Midbrain (tissue), 1 donor: Measurements from ENCODE around the gene ZIM2.

ENCODE experiments used
- DNase-seq: peaks from one replicate; lab custom pipeline; 2025; lab: John Stamatoyannopoulos, UW

The ZIM2 gene

DNA sequence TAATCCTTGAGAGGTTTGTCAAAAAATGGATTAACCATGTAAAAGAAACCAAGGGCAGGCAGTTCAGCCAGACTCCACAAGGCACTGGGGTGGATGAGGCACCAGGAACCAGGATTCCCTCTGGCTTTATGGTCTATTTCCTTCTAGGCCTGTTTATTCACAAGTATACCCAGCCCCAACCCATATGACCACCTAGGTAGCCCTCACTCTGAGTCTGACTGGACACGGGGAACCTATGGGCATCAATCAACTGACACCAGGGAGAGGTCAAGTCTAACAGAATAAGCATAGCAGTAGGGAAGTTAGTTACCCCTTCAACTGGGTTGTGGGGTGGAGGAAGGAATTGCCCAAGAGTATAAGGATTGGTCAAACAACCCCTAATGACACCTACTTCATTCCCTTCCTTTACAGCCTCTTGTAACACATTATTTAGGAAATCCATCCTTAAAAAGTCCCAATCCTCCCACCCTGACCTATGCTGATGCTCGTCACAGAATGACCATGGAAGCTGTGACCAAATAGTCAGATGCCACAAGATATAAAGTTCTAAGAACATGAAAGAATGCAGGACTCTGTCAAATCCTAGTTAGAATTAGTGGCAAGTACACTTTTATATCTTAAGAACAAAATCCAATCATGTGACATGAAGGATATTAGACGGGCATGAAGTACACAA, 31.7 kb downstream of the ZIM2 start:
- no peak for DNase-seq

DNA sequence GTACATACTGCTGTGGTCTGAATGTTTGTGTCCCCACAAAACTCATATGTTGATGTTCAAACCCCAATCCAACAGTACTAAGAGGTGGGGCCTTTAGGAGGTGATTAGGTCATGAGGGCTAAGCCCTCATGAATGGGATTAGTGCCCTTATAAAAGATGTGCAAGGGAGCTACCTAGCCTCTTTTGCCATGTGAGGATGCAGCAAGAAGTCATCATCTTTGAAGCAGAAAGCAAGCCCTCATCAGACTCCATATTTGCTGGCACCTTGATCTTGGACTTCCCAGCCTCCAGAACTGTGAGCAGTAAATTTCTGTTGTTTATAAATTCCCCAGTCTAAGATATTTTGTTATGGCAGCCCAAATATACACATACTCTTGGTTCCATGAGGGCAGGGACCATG, 33.9 kb downstream of the ZIM2 start:
- no peak for DNase-seq

- DNase-seq = no peak
These were observed 62.2 kb downstream of the ZIM2 start for GRCh38 chr19:56778351-56778750.

DNA sequence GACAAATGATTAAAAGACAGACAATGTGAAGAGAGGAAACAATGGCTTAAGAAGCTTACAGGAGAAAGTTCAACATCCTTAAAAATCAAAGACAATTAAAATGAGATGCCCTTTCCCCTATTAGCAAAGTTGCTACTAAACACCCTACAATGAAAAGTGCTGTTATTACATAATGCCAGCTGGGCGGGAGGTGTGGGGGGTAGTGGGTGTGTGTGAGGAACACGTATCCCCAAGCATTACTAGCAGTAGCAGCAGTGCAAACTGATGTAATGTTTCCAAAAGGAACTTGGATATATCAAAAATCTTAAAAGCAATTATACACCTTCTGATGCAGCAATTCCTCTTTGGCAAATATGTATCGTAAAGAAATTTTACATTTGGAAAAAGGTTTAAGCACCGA, 70.9 kb downstream of the ZIM2 start:
- DNase-seq = no peak

- peak; percentile 86 for DNase-seq
These were observed 75.4 kb downstream of the ZIM2 start for GRCh38 chr19:56765137-56765536.

GRCh38 chr19:56764196-56764695, 76.3 kb downstream of the ZIM2 start:
- DNase-seq = no peak

DNA sequence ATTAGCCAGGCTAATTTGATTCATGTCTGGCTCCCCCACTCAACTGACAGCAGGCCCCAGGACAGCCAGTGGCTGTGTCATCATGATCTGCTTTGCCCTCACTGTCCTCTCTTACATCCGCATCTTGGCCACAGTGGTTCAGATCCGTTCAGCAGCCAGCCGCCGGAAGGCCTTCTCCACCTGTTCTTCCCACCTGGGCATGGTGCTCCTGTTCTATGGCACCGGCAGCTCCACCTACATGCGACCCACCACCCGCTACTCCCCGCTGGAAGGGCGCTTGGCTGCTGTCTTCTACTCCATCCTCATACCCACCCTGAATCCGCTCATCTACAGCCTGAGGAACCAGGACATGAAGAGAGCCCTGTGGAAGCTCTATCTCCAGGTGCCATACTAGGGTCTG, 79.7 kb downstream of the ZIM2 start:
- no peak for DNase-seq

GRCh38 chr19:56759531-56759930, 81.0 kb downstream of the ZIM2 start:
- DNase-seq = no peak

GRCh38 chr19:56751078-56751489, 89.4 kb downstream of the ZIM2 start:
- peak; percentile 82 for DNase-seq

DNA sequence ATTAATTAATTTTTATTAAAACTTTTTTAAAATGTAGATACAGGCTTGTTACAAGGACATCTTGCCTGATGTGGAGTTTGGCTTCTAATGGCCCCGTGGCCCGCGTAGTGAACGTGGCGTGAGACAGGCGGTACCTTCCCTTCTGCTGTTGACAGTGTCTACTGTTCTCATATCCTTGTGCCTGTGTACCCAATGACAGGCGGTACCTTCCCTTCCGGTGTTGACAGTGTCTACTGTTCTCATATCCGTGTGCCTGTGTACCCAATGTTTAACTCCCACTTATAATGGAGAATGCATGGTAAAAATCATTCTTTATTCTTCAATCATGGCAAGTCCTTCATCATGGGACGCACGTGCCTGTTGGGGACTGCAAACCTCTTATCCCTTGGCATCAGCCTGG, 89.9 kb downstream of the ZIM2 start:
- DNase-seq = peak; percentile 45

- peak; percentile 61 for DNase-seq
These were observed 92.1 kb downstream of the ZIM2 start for GRCh38 chr19:56748378-56748777.

DNA sequence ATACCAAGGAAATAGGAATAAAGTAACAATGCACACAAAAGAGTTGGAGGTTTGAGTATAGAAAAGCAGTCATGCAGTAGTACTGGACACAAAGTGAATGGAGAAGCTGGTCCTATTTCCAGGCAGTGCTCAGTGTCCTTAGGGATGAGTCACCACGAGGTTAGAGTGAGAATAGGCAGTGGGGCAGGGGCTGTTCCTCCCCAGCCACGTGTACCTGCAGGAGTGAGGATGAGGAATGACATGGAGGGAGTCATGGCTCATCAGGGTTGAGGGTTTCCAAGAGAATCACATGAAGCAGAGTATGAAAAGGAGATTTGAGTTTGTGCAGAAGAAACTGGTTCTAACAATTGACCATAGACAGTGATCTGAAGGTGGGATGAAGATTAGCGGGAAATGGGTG, 94.2 kb downstream of the ZIM2 start:
- DNase-seq = no peak

DNA sequence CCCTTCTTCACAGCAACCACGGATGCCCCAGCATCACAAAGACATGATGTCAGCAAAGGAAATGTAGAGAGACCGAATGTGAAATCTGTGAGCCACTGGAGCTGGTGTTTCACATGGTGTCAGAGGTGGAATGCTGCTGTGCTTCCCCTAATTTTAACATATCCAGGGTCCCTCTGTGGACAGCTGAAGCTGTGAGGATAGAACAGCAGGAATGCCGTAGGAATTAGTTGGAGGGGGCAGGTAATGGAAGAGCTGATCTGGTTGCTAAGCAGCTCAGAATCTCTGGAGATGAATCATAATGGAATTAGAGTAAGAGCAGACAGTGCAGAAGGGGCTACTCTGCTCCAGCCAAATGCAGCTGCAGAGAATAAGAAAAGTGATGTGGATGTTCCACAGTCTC, 100.0 kb downstream of the ZIM2 start:
- DNase-seq = no peak

DNA sequence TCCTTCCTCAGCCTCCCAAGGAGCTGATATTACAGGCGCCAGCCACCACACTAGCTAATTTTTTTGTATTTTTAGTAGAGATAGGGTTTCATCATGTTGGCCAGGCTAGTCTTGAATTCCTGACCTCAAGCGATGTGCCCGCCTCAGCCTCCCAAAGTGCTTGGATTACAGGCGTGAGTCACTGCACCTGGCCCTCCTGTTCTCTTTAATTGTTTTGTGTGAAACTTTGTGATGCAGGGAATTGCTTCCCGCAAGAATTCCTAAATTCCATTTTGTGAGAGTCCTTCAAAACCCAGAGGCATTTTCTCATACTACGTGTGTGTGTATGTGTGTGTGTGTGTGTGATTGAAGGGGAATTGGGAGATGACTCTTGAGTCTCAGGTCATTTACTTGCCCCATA, 104.0 kb downstream of the ZIM2 start:
- DNase-seq = no peak

- DNase-seq = no peak
These were observed 107.5 kb downstream of the ZIM2 start for GRCh38 chr19:56732976-56733375.

- DNase-seq = peak; percentile 30
These were observed 112.8 kb downstream of the ZIM2 start for GRCh38 chr19:56727677-56728076.

DNA sequence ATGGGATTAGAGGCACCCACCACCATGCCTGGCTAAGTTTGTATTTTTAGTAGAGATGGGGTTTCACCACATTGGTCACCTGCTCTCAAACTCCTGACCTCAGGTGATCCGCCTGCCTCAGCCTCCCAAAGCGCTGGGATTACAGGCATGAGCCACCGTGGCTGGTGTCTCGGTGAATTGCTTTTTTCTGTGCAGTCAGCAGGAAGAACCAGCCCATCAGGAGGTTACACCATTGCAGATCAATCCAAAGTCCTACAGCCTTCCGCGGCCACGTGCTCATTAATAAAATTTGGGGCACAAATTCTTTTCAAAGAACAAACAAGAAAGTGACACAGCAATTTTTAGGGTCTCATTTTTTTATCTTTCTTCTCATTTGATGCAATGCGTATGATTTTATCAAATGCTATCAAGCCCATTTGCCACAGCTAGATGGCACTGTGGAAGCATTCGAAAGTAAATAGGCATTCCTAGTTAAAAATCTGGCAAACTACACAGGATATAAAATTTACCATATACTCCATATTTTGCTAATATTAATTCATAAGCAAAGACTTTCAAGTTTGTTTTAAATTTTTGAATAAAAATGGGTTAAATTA, 114.6 kb downstream of the ZIM2 start:
- peak; percentile 72 for DNase-seq
